Measurements from ENCODE around the gene CELSR3. TPM values are rescaled to one million over a fixed set of nuclear protein-coding genes. Genes with fewer than 3 reads are reported as not detected.

The CELSR3 gene
- total RNA-seq, 1 donor from 2014 or later, result 162 TPM

GRCh38 chr3:48672522-48672921 is 9.8 kb upstream of the CELSR3 start:
- H3K27me3 Mint-ChIP-seq (ENCODE audit: unreplicated experiment), result no peaks in the 10 kb centered on the region
- peaks cover 3% of the 10 kb centered on the region for H3K9me3 Mint-ChIP-seq (ENCODE audit: unreplicated experiment)
- H3K4me1 Mint-ChIP-seq (ENCODE audit: low read depth, unreplicated experiment), result no peaks in the 10 kb centered on the region
- H3K4me3 Mint-ChIP-seq (ENCODE audit: unreplicated experiment), result no peak overlapping the region
- TF ChIP-seq CTCF (IDR thresholded peaks at IDR 0.05; ENCODE audit: partially characterized antibody, unreplicated experiment), result no peak
- no peak overlapping the region for H3K27ac Mint-ChIP-seq (ENCODE audit: unreplicated experiment)
- DNase-seq, result no peak
- peaks cover 10% of the 10 kb centered on the region for H3K36me3 Mint-ChIP-seq (ENCODE audit: unreplicated experiment)

DNA sequence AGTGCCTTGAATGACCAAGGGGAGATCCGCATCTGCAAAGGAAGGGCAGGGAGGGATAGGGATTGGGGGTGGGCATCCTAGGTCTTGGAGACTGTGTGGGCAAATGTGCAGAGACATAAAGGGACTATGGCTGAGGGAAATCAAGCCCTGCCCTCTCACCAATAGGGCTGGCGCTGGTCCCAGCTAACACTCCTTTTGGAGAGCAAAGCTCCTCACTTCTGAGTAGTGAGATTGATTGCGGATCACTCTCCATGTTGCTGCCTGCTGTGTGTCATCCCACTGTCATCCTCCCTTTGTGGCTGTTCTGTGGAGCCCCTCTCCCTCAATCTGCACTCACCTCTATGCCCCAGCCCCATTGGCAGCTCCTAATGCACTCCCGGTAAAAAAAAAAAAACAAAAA is 2.2 kb upstream of the CELSR3 start:
- H3K36me3 Mint-ChIP-seq (ENCODE audit: unreplicated experiment), result peaks cover 6% of the 10 kb centered on the region
- peaks cover 20% of the 10 kb centered on the region for H3K27me3 Mint-ChIP-seq (ENCODE audit: unreplicated experiment)
- H3K4me1 Mint-ChIP-seq (ENCODE audit: low read depth, unreplicated experiment), result peaks cover 8% of the 10 kb centered on the region
- peak overlapping the region; percentile 97 for H3K4me3 Mint-ChIP-seq (ENCODE audit: unreplicated experiment)
- no peak for TF ChIP-seq CTCF (IDR thresholded peaks at IDR 0.05; ENCODE audit: partially characterized antibody, unreplicated experiment)
- H3K9me3 Mint-ChIP-seq (ENCODE audit: unreplicated experiment), result peaks cover 14% of the 10 kb centered on the region
- H3K27ac Mint-ChIP-seq (ENCODE audit: unreplicated experiment), result peak overlapping the region; percentile 48
- no peak for DNase-seq

GRCh38 chr3:48664313-48664644 is 1.6 kb upstream of the CELSR3 start:
- Mint-ChIP-seq H3K4me1 (ENCODE audit: low read depth, unreplicated experiment) (peaks cover 10% of the 10 kb centered on the region), H3K27me3 (ENCODE audit: unreplicated experiment) (peaks cover 20% of the 10 kb centered on the region), H3K27ac (ENCODE audit: unreplicated experiment) (peak overlapping the region; percentile 99), H3K9me3 (ENCODE audit: unreplicated experiment) (peaks cover 17% of the 10 kb centered on the region), H3K36me3 (ENCODE audit: unreplicated experiment) (peaks cover 8% of the 10 kb centered on the region), H3K4me3 (ENCODE audit: unreplicated experiment) (peak overlapping the region; percentile 97)
- no peak for TF ChIP-seq CTCF (IDR thresholded peaks at IDR 0.05; ENCODE audit: partially characterized antibody, unreplicated experiment)
- no peak for DNase-seq

- peak; percentile 84 for TF ChIP-seq CTCF (IDR thresholded peaks at IDR 0.05; ENCODE audit: partially characterized antibody, unreplicated experiment)
- H3K27ac Mint-ChIP-seq (ENCODE audit: unreplicated experiment), result peak overlapping the region; percentile 99
- H3K36me3 Mint-ChIP-seq (ENCODE audit: unreplicated experiment), result peaks cover 12% of the 10 kb centered on the region
- H3K4me3 Mint-ChIP-seq (ENCODE audit: unreplicated experiment), result peak overlapping the region; percentile 97
- peaks cover 20% of the 10 kb centered on the region for H3K9me3 Mint-ChIP-seq (ENCODE audit: unreplicated experiment)
- peaks cover 20% of the 10 kb centered on the region for H3K27me3 Mint-ChIP-seq (ENCODE audit: unreplicated experiment)
- peaks cover 13% of the 10 kb centered on the region for H3K4me1 Mint-ChIP-seq (ENCODE audit: low read depth, unreplicated experiment)
- peak; percentile 98 for DNase-seq
Observed at GRCh38 chr3:48663489-48664312, 1.0 kb upstream of the CELSR3 start.

DNA sequence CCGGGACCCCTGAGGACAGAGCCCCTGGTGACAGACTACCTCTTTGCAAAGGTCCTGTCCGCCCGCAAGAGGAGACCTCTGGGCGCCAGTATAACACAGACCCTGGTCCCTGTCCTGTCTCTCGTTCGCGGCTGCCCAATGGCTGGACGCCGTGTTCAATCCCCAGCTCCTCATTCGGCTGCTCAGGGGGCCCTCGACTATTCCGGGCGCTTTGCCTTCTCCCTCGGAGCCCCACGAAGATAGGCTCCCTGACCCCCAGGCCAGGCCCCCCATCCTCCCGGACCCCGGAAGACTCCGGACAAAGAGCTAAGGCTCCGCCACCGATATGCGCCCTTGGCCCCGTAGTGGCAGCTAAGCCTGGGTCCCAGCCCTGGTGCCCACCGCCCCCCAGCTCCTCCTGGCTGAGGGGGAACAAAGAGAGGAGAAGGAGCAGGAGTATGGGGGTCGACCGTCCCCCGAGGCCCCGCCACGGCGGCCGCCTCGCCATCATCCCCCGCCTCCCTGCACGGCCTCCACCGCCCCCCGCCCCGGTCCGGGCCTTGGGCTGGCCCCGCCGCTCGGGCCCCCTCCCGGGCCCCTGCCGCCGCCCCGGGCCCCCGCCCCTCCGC is 437 bp downstream of the CELSR3 start:
- peak overlapping the region; percentile 89 for H3K4me3 Mint-ChIP-seq (ENCODE audit: unreplicated experiment)
- peak; percentile 65 for DNase-seq
- peaks cover 25% of the 10 kb centered on the region for H3K9me3 Mint-ChIP-seq (ENCODE audit: unreplicated experiment)
- peak overlapping the region; percentile 93 for H3K27ac Mint-ChIP-seq (ENCODE audit: unreplicated experiment)
- H3K27me3 Mint-ChIP-seq (ENCODE audit: unreplicated experiment), result peaks cover 20% of the 10 kb centered on the region
- peaks cover 14% of the 10 kb centered on the region for H3K4me1 Mint-ChIP-seq (ENCODE audit: low read depth, unreplicated experiment)
- peaks cover 19% of the 10 kb centered on the region for H3K36me3 Mint-ChIP-seq (ENCODE audit: unreplicated experiment)
- no peak for TF ChIP-seq CTCF (IDR thresholded peaks at IDR 0.05; ENCODE audit: partially characterized antibody, unreplicated experiment)

All from glutamatergic neuron (in vitro differentiated cells).